Memory B cell (primary cell): ENCODE data around the gene TULP4.
"Not testable (repeated sequence)": the region's sequence is repeated elsewhere in the genome, so short reads cannot be mapped to it uniquely, and the experiment has no call there.

Source experiments
- ATAC-seq: fragments of 150-1000 bp; cut with Tn5 transposase; 2 replicates; pipeline ENCODE4 v1.10.0; 2021; ENCODE audit warnings: low read depth, mild to moderate bottlenecking, moderate library complexity
- DNase-seq, 2 donors: peaks; one replicate each; pipeline ENCODE4 v3.0.0; 2022; ENCODE audit warnings: low spot score in 2 of 2
- H3K27ac Mint-ChIP-seq: one replicate; pipeline ENCODE4 v1.8.0; 2022; ENCODE audit warnings: mild to moderate bottlenecking, moderate library complexity, mixed read lengths
- H3K27me3 Mint-ChIP-seq: one replicate; pipeline ENCODE4 v1.8.0; 2022; ENCODE audit warnings: mixed read lengths
- H3K36me3 Mint-ChIP-seq: one replicate; pipeline ENCODE4 v1.8.0; 2022; ENCODE audit warnings: mild to moderate bottlenecking, mixed read lengths
- H3K4me1 Mint-ChIP-seq: one replicate; pipeline ENCODE4 v1.8.0; 2022; ENCODE audit warnings: mixed read lengths
- H3K4me3 Mint-ChIP-seq: one replicate; pipeline ENCODE4 v1.8.0; 2022; ENCODE audit warnings: mild to moderate bottlenecking, moderate library complexity, mixed read lengths
- H3K9me3 Mint-ChIP-seq: one replicate; pipeline ENCODE4 v1.8.0; 2022; ENCODE audit warnings: mixed read lengths

TULP4 gene

GRCh38 chr6:158544428-158544827 is 232.2 kb downstream of the TULP4 start:
- no peak for ATAC-seq
- H3K4me1 Mint-ChIP-seq, result no peaks in the 10 kb centered on the region
- no peaks in the 10 kb centered on the region for H3K9me3 Mint-ChIP-seq
- no peaks in the 10 kb centered on the region for H3K36me3 Mint-ChIP-seq
- H3K27ac Mint-ChIP-seq, result no peak overlapping the region
- H3K27me3 Mint-ChIP-seq, result peaks cover 21% of the 10 kb centered on the region
- no peak overlapping the region for H3K4me3 Mint-ChIP-seq
- DNase-seq, result no peak

- no peaks in the 10 kb centered on the region for H3K9me3 Mint-ChIP-seq
- no peaks in the 10 kb centered on the region for H3K4me1 Mint-ChIP-seq
- H3K36me3 Mint-ChIP-seq, result no peaks in the 10 kb centered on the region
- H3K27me3 Mint-ChIP-seq, result peaks cover 14% of the 10 kb centered on the region
- no peak overlapping the region for H3K27ac Mint-ChIP-seq
- DNase-seq (no peak), ATAC-seq (no peak)
- no peak overlapping the region for H3K4me3 Mint-ChIP-seq
These were observed 233.0 kb downstream of the TULP4 start for GRCh38 chr6:158545043-158545966.

GRCh38 chr6:158548418-158549161 is 236.3 kb downstream of the TULP4 start:
- ATAC-seq (no peak), DNase-seq (no peak)
- H3K36me3 Mint-ChIP-seq, result no peaks in the 10 kb centered on the region
- H3K27me3 Mint-ChIP-seq, result peaks cover 11% of the 10 kb centered on the region
- H3K4me3 Mint-ChIP-seq, result no peak overlapping the region
- H3K4me1 Mint-ChIP-seq, result no peaks in the 10 kb centered on the region
- no peaks in the 10 kb centered on the region for H3K9me3 Mint-ChIP-seq
- H3K27ac Mint-ChIP-seq, result no peak overlapping the region

- Mint-ChIP-seq H3K4me3 (no peak overlapping the region), H3K9me3 (no peaks in the 10 kb centered on the region)
These were observed 240.0 kb downstream of the TULP4 start for GRCh38 chr6:158552055-158552795.

GRCh38 chr6:158552796-158553138 is 240.5 kb downstream of the TULP4 start:
- H3K4me3 Mint-ChIP-seq, result no peak overlapping the region
- ATAC-seq (no peak), DNase-seq (no peak)
- peaks cover 5% of the 10 kb centered on the region for H3K27me3 Mint-ChIP-seq
- no peaks in the 10 kb centered on the region for H3K9me3 Mint-ChIP-seq
- H3K27ac Mint-ChIP-seq, result no peak overlapping the region
- H3K4me1 Mint-ChIP-seq, result peaks cover under 1% of the 10 kb centered on the region
- no peaks in the 10 kb centered on the region for H3K36me3 Mint-ChIP-seq

More at GRCh38 chr6:158552055-158552795, 240.0 kb downstream of the TULP4 start:
- ATAC-seq, result no peak
- Mint-ChIP-seq H3K36me3 (no peaks in the 10 kb centered on the region), H3K4me1 (no peaks in the 10 kb centered on the region), H3K27me3 (peaks cover 5% of the 10 kb centered on the region), H3K27ac (no peak overlapping the region)
- no peak for DNase-seq

GRCh38 chr6:158554611-158555361 is 242.5 kb downstream of the TULP4 start:
- Mint-ChIP-seq H3K9me3 (no peaks in the 10 kb centered on the region), H3K27ac (no peak overlapping the region), H3K4me1 (peaks cover 7% of the 10 kb centered on the region), H3K36me3 (no peaks in the 10 kb centered on the region), H3K27me3 (peaks cover 5% of the 10 kb centered on the region), H3K4me3 (no peak overlapping the region)
- ATAC-seq (no peak), DNase-seq (no peak)

GRCh38 chr6:158556113-158556512 is 243.8 kb downstream of the TULP4 start:
- peaks cover 5% of the 10 kb centered on the region for H3K27me3 Mint-ChIP-seq
- peaks cover 9% of the 10 kb centered on the region for H3K4me1 Mint-ChIP-seq
- no peak for ATAC-seq
- no peaks in the 10 kb centered on the region for H3K9me3 Mint-ChIP-seq
- no peak overlapping the region for H3K4me3 Mint-ChIP-seq
- H3K36me3 Mint-ChIP-seq, result no peaks in the 10 kb centered on the region
- DNase-seq, result no peak
- no peak overlapping the region for H3K27ac Mint-ChIP-seq

GRCh38 chr6:158557110-158557509 is 244.8 kb downstream of the TULP4 start:
- ATAC-seq, H3K27ac Mint-ChIP-seq, DNase-seq, H3K9me3 Mint-ChIP-seq, H3K36me3 Mint-ChIP-seq, H3K27me3 Mint-ChIP-seq, H3K4me3 Mint-ChIP-seq: not testable (repeated sequence)
- H3K4me1 Mint-ChIP-seq, result peaks cover 19% of the 10 kb centered on the region

GRCh38 chr6:158557927-158558326 is 245.7 kb downstream of the TULP4 start:
- H3K9me3 Mint-ChIP-seq, result no peaks in the 10 kb centered on the region
- ATAC-seq (no peak), DNase-seq (no peak)
- H3K4me3 Mint-ChIP-seq, result no peak overlapping the region
- no peaks in the 10 kb centered on the region for H3K36me3 Mint-ChIP-seq
- peaks cover 21% of the 10 kb centered on the region for H3K4me1 Mint-ChIP-seq
- H3K27me3 Mint-ChIP-seq, result no peaks in the 10 kb centered on the region
- H3K27ac Mint-ChIP-seq, result no peak overlapping the region

- H3K4me1 Mint-ChIP-seq, result peaks cover 21% of the 10 kb centered on the region
- peak overlapping the region; percentile 31 for H3K27ac Mint-ChIP-seq
- no peaks in the 10 kb centered on the region for H3K9me3 Mint-ChIP-seq
- DNase-seq (no peak), ATAC-seq (no peak)
- no peaks in the 10 kb centered on the region for H3K36me3 Mint-ChIP-seq
- H3K27me3 Mint-ChIP-seq, result no peaks in the 10 kb centered on the region
- peak overlapping the region; percentile 89 for H3K4me3 Mint-ChIP-seq
These were observed 246.4 kb downstream of the TULP4 start for GRCh38 chr6:158558415-158559306.

GRCh38 chr6:158559338-158559894 is 247.2 kb downstream of the TULP4 start:
- no peak for ATAC-seq
- Mint-ChIP-seq H3K27me3 (no peaks in the 10 kb centered on the region), H3K36me3 (no peaks in the 10 kb centered on the region)

GRCh38 chr6:158559895-158560835 is 247.9 kb downstream of the TULP4 start, which contains the start of gene TMEM181:
Gene TMEM181, plus strand, starts transcription at chr6:158560091. Its CDS starts 134 bp downstream, at chr6:158560225.
- peak; percentile 76 to 78 for DNase-seq
- Mint-ChIP-seq H3K27me3 (no peaks in the 10 kb centered on the region), H3K4me1 (peaks cover 21% of the 10 kb centered on the region), H3K4me3 (peak within 1 kb of the TSS; percentile 89), H3K36me3 (no peaks in the 10 kb centered on the region), H3K27ac (peak within 1 kb of the TSS; percentile 83), H3K9me3 (no peaks in the 10 kb centered on the region)
- ATAC-seq, result peak; percentile 96

More at GRCh38 chr6:158559338-158559894, 247.2 kb downstream of the TULP4 start:
- peak overlapping the region; percentile 31 for H3K27ac Mint-ChIP-seq
- peaks cover 21% of the 10 kb centered on the region for H3K4me1 Mint-ChIP-seq
- no peak for DNase-seq
- H3K4me3 Mint-ChIP-seq, result peak overlapping the region; percentile 89
- no peaks in the 10 kb centered on the region for H3K9me3 Mint-ChIP-seq
